Measurements from ENCODE around the gene GDI1. TPM values are rescaled to one million over a fixed set of nuclear protein-coding genes. Genes with fewer than 3 reads are reported as not detected.

Gene GDI1
- total and polyA plus RNA-seq, 9 of the 15 experiments (the other 6 are each of a cell fraction or from before 2014, with no cell fraction given) = 0.97 to 82.6 (median 37.5) TPM

DNA sequence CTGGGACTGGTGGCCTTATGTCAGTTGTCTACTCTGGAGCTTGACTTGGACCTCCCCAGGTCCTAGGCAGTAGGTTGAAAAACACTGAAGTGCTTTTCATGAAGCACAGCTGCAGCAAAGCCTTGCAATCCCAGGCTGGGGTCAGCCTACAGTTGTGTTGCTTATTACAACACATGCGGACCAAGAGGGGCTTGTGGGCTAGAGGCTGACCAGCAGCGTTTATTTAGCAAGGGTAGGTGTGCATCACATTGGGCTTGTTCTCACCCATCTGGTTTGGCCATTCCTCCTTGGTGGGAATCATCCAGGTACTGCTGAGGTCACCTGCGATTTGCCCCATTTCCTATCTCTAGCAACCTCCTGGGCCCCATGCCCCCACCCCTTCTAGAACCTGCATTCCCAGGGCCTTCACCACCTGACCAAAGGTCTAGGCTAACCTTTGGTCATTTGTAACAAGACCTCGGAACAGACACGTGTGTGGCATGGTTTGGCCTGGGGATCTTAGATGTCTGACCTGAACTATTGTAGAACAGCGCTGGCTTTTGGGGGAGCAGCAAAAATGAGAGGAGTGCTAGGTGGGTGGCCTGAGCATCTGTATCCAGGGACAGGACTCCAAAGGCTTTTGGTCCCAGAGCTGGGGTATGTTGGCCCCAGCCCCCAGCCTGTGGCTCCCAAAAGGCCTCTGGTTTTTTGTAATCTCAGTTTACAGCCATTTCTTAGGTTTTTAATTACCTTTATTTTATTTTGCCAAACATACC, 35.7 kb upstream of the GDI1 start (continued):
- TF ChIP-seq PHB2 (IDR thresholded peaks at IDR 0.05; ENCODE audit: low read depth) = no peak
- TF ChIP-seq, protein P1, sequence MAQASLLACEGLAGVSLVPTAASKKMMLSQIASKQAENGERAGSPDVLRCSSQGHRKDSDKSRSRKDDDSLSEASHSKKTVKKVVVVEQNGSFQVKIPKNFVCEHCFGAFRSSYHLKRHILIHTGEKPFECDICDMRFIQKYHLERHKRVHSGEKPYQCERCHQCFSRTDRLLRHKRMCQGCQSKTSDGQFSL (CRISPR knock-in tag; IDR thresholded peaks at IDR 0.05) = no peak
- TF ChIP-seq, protein P1 (tag; IDR thresholded peaks at IDR 0.05) = no peak
- no peak for TF ChIP-seq ZNF134 (CRISPR knock-in tag; conservative IDR thresholded peaks at IDR 0.05)
- TF ChIP-seq PHTF2 (CRISPR knock-in tag; IDR thresholded peaks at IDR 0.05) = no peak; the same call in 1 of the 2 replicates
- TF ChIP-seq SAFB2 (IDR thresholded peaks at IDR 0.05; ENCODE audit: borderline replicate concordance, low read depth, low read length, severe bottlenecking) = no peak
- peak; percentile 23; the same call in 1 of the 2 replicates for TF ChIP-seq HOXB6 (CRISPR knock-in tag; IDR thresholded peaks at IDR 0.05; ENCODE audit: borderline replicate concordance)
- no peak for TF ChIP-seq GTF2A2 (tag; IDR thresholded peaks at IDR 0.05)
- no peak for TF ChIP-seq HDAC6 (IDR thresholded peaks at IDR 0.05; ENCODE audit: low read depth, low read length)
- peak; percentile 57; the same call in 1 of the 2 replicates for TF ChIP-seq ZBTB7A (IDR thresholded peaks at IDR 0.05; ENCODE audit: borderline replicate concordance, control insufficient read depth, low read depth, low read length)
- TF ChIP-seq ZNF274 (IDR thresholded peaks at IDR 0.05; ENCODE audit: borderline replicate concordance, low read depth, low read length) = no peak
- no peak for TF ChIP-seq SRSF1 (IDR thresholded peaks at IDR 0.05; ENCODE audit: low read depth, low read length)
- TF ChIP-seq NFE2L1 (tag; IDR thresholded peaks at IDR 0.05; ENCODE audit: borderline replicate concordance, low read depth) = no peak
- TF ChIP-seq CTBP1 (IDR thresholded peaks at IDR 0.05; ENCODE audit: borderline replicate concordance) = peak; percentile 26; the same call in 1 of the 2 replicates
- peak; percentile 94 for TF ChIP-seq THRAP3 (IDR thresholded peaks at IDR 0.05; ENCODE audit: borderline replicate concordance)
- TF ChIP-seq ZNF668 (CRISPR knock-in tag; IDR thresholded peaks at IDR 0.05) = no peak
- no peak for TF ChIP-seq COPS2 (conservative IDR thresholded peaks at IDR 0.05)
- TF ChIP-seq, protein P2, sequence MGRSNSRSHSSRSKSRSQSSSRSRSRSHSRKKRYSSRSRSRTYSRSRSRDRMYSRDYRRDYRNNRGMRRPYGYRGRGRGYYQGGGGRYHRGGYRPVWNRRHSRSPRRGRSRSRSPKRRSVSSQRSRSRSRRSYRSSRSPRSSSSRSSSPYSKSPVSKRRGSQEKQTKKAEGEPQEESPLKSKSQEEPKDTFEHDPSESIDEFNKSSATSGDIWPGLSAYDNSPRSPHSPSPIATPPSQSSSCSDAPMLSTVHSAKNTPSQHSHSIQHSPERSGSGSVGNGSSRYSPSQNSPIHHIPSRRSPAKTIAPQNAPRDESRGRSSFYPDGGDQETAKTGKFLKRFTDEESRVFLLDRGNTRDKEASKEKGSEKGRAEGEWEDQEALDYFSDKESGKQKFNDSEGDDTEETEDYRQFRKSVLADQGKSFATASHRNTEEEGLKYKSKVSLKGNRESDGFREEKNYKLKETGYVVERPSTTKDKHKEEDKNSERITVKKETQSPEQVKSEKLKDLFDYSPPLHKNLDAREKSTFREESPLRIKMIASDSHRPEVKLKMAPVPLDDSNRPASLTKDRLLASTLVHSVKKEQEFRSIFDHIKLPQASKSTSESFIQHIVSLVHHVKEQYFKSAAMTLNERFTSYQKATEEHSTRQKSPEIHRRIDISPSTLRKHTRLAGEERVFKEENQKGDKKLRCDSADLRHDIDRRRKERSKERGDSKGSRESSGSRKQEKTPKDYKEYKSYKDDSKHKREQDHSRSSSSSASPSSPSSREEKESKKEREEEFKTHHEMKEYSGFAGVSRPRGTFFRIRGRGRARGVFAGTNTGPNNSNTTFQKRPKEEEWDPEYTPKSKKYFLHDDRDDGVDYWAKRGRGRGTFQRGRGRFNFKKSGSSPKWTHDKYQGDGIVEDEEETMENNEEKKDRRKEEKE (IDR thresholded peaks at IDR 0.05; ENCODE audit: borderline replicate concordance in 1 of 2, control insufficient read depth in 1 of 2, low read depth in 2 of 2, low read length in 1 of 2) = peak; percentile 78 to 82
- TF ChIP-seq ZNF507 (tag; conservative IDR thresholded peaks at IDR 0.05) = no peak
- TF ChIP-seq, protein P3, sequence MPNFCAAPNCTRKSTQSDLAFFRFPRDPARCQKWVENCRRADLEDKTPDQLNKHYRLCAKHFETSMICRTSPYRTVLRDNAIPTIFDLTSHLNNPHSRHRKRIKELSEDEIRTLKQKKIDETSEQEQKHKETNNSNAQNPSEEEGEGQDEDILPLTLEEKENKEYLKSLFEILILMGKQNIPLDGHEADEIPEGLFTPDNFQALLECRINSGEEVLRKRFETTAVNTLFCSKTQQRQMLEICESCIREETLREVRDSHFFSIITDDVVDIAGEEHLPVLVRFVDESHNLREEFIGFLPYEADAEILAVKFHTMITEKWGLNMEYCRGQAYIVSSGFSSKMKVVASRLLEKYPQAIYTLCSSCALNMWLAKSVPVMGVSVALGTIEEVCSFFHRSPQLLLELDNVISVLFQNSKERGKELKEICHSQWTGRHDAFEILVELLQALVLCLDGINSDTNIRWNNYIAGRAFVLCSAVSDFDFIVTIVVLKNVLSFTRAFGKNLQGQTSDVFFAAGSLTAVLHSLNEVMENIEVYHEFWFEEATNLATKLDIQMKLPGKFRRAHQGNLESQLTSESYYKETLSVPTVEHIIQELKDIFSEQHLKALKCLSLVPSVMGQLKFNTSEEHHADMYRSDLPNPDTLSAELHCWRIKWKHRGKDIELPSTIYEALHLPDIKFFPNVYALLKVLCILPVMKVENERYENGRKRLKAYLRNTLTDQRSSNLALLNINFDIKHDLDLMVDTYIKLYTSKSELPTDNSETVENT (CRISPR knock-in tag; IDR thresholded peaks at IDR 0.05) = no peak
- no peak for TF ChIP-seq MCM3 (IDR thresholded peaks at IDR 0.05)
- no peak for TF ChIP-seq KHSRP (IDR thresholded peaks at IDR 0.05)
- peak; percentile 85 for TF ChIP-seq ILF3 (IDR thresholded peaks at IDR 0.05; ENCODE audit: borderline replicate concordance)
